PC-9 (cell line): ENCODE measurements around the gene GAS2L1.

Source experiments
- EZH2 ChIP-seq: fragments of 200-600 bp; sonication (generic); IDR thresholded peaks from 2 replicates; pipeline ENCODE4 v1.8.0; 2017; ENCODE audit warnings: antibody characterized with exemption, low read depth
- TF ChIP-seq, protein P1 (sequence below): fragments of 200-600 bp; sonication (generic); conservative IDR thresholded peaks from 2 replicates; pipeline ENCODE4 v1.6.1; 2017; ENCODE audit warnings: mixed run types, antibody characterized with exemption, mild to moderate bottlenecking, moderate library complexity

DNA sequence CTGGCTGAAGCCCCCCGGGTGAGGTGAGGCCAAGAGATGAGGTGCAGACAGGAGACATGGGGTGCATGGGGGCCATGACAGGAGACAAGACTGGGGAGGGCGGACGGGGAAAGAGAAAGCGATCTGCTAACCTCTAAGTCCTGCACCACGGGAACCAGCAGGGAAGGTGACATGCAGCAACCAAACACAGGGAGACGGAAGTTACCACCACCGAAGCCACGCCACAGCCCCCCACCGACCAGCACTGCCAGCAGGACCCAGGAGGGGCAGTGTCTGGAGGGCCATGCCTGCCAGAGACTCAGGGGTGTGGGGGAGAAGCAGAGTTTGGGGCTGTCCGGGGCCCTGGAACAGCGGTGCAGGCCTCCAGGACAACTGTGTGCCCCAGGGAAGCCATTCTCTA is 23.1 kb downstream of the GAS2L1 start:
- TF ChIP-seq, protein P1, sequence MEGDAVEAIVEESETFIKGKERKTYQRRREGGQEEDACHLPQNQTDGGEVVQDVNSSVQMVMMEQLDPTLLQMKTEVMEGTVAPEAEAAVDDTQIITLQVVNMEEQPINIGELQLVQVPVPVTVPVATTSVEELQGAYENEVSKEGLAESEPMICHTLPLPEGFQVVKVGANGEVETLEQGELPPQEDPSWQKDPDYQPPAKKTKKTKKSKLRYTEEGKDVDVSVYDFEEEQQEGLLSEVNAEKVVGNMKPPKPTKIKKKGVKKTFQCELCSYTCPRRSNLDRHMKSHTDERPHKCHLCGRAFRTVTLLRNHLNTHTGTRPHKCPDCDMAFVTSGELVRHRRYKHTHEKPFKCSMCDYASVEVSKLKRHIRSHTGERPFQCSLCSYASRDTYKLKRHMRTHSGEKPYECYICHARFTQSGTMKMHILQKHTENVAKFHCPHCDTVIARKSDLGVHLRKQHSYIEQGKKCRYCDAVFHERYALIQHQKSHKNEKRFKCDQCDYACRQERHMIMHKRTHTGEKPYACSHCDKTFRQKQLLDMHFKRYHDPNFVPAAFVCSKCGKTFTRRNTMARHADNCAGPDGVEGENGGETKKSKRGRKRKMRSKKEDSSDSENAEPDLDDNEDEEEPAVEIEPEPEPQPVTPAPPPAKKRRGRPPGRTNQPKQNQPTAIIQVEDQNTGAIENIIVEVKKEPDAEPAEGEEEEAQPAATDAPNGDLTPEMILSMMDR: no peak
- no peak for TF ChIP-seq EZH2
